Gastroesophageal sphincter (tissue), 4 donors: ENCODE measurements around the gene SLC6A12. TPM values are rescaled to one million over a fixed set of nuclear protein-coding genes. Genes with fewer than 3 reads are reported as not detected.

ENCODE experiments used
- ATAC-seq: fragments of 150-250 bp; one replicate; pipeline ENCODE4 v1.9.1; 2016; ENCODE audit warnings: mild to moderate bottlenecking, moderate library complexity
- H3K27ac ChIP-seq, 4 donors: fragments of 200-600 bp; sonication (generic) in 3 of 4; 1 replicate in 3 of 4; 2 replicates in 1 of 4; pipeline ENCODE4 v1.5.1; 2016 to 2019
- H3K27me3 ChIP-seq: fragments of 200-600 bp; sonication (generic); one replicate; pipeline ENCODE4 v1.5.1; 2019
- H3K36me3 ChIP-seq, 2 donors: fragments of 200-600 bp; sonication (generic); one replicate each; pipeline ENCODE4 v1.5.1; 2019; ENCODE audit warnings: control low read depth in 1 of 2
- H3K4me1 ChIP-seq, 3 donors: fragments of 200-600 bp; sonication (generic); 1 replicate in 2 of 3; 2 replicates in 1 of 3; pipeline ENCODE4 v1.5.1; 2016 to 2019; ENCODE audit warnings: control low read depth in 2 of 3
- H3K4me3 ChIP-seq, 2 donors: fragments of 200-600 bp; sonication (generic); one replicate each; pipeline ENCODE4 v1.5.1; 2019; ENCODE audit warnings: mild to moderate bottlenecking in 1 of 2, moderate library complexity in 1 of 2
- H3K9me3 ChIP-seq, 3 donors: fragments of 200-600 bp; sonication (generic); one replicate each; pipeline ENCODE4 v1.5.1; 2017 to 2019; ENCODE audit warnings: control low read depth in 2 of 3
- EP300 ChIP-seq: sonication (generic); formaldehyde crosslinking; IDR thresholded peaks from one replicate; pipeline ENCODE4 v1.6.1; 2017; ENCODE audit warnings: antibody characterized with exemption, mild to moderate bottlenecking
- POLR2A ChIP-seq, 2 donors: fragments of 450-650 bp; IDR thresholded peaks; one replicate each; pipeline ENCODE4 v1.6.1; 2017; ENCODE audit warnings: antibody characterized with exemption in 2 of 2, mild to moderate bottlenecking in 2 of 2, moderate library complexity in 1 of 2
- POLR2AphosphoS5 ChIP-seq: sonication (generic); formaldehyde crosslinking; IDR thresholded peaks from one replicate; pipeline ENCODE4 v1.6.1; 2017; ENCODE audit warnings: antibody characterized with exemption
- WGBS, 2 donors: methylation state at CpG; one replicate each; pipeline ENCODE4 v1.1.5; 2018; ENCODE audit warnings: low coverage in 1 of 2; 5-methylcytosine and 5-hydroxymethylcytosine counted together
- total RNA-seq, 4 donors: library from RNA; depleted of rRNA; stranded (reverse); fragments of >200 nt; gene quantifications; one replicate each; pipeline ENCODE4 v1.1.0, GENCODE V29; 2016
- TF ChIP-seq, protein P1 (sequence below), 4 experiments: fragments of 200-600 bp in 2 of 4; fragments of 450-650 bp in 2 of 4; sonication (generic) in 1 of 4; IDR thresholded peaks; one replicate each; pipeline ENCODE4 v1.5.1; 2017 to 2019; ENCODE audit warnings: antibody characterized with exemption in 4 of 4, mild to moderate bottlenecking in 2 of 4, moderate library complexity in 2 of 4

SLC6A12 gene
- total RNA-seq, 4 donors from 2014 or later, result 11.3 TPM; not detected in 3

DNA sequence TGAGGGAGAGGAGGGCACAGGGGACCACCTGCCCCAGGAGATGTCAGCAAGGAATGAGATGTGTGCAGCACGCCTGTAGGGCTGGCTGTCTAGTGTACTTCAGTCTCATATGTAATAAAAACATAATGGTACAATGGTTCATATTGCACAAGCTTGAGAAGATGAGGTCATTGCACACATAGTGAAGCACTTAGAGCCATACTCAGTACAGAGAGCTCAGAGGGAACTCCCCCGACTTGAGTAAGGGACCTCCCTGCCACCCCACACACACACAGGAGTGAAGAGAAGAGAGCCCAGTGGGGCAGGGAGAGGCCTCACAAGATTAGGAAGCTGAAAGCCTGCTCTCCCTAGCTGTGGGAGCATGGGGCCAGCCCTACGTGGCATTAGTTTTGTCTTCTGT is 61.5 kb downstream of the SLC6A12 start:
- H3K27ac ChIP-seq, result no peak overlapping the region
- ATAC-seq, result no peak
- no peaks in the 10 kb centered on the region for H3K9me3 ChIP-seq
- WGBS, 2 donors, result 40 to 51% methylated on average over 1 to 2 of the region's 3 CpGs
- H3K36me3 ChIP-seq, result no peaks in the 10 kb centered on the region
- TF ChIP-seq POLR2A (IDR thresholded peaks at IDR 0.05) (no peak), POLR2AphosphoS5 (no peak), EP300 (no peak)
- TF ChIP-seq, protein P1, sequence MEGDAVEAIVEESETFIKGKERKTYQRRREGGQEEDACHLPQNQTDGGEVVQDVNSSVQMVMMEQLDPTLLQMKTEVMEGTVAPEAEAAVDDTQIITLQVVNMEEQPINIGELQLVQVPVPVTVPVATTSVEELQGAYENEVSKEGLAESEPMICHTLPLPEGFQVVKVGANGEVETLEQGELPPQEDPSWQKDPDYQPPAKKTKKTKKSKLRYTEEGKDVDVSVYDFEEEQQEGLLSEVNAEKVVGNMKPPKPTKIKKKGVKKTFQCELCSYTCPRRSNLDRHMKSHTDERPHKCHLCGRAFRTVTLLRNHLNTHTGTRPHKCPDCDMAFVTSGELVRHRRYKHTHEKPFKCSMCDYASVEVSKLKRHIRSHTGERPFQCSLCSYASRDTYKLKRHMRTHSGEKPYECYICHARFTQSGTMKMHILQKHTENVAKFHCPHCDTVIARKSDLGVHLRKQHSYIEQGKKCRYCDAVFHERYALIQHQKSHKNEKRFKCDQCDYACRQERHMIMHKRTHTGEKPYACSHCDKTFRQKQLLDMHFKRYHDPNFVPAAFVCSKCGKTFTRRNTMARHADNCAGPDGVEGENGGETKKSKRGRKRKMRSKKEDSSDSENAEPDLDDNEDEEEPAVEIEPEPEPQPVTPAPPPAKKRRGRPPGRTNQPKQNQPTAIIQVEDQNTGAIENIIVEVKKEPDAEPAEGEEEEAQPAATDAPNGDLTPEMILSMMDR (IDR thresholded peaks at IDR 0.05), result no peak
- H3K27me3 ChIP-seq, result peaks cover 59% of the 10 kb centered on the region
- no peak overlapping the region for H3K4me3 ChIP-seq
- H3K4me1 ChIP-seq, result no peaks in the 10 kb centered on the region

DNA sequence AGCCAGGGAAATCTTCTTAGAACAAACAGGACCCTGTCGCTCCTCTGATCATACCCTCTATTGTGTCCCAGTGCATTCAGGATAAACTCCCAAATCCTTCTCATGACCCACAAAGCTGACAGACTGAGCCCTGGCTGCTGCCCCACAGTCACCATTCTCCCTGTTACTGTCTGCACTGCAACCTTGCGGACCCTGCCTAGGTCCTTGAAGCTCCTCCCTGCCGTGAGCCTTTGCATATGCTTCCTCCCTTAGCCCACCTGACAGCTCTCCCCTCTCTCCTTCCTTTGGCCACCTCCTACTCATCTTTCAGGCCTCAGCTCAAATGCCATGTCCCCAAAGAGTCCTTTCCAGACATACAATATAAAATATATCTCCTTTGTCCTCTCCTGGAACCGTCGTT is 62.4 kb downstream of the SLC6A12 start:
- Histone ChIP-seq H3K27me3 (peaks cover 58% of the 10 kb centered on the region), H3K27ac (no peak overlapping the region), H3K4me1 (no peaks in the 10 kb centered on the region), H3K4me3 (no peak overlapping the region), H3K9me3 (no peaks in the 10 kb centered on the region), H3K36me3 (no peaks in the 10 kb centered on the region)
- no peak for ATAC-seq
- 72 to 76% methylated on average over 4 to 5 of the region's 5 CpGs for WGBS, 2 donors
- TF ChIP-seq, protein P1 (IDR thresholded peaks at IDR 0.05), result no peak
- TF ChIP-seq EP300 (no peak), POLR2A (IDR thresholded peaks at IDR 0.05) (no peak), POLR2AphosphoS5 (no peak)

DNA sequence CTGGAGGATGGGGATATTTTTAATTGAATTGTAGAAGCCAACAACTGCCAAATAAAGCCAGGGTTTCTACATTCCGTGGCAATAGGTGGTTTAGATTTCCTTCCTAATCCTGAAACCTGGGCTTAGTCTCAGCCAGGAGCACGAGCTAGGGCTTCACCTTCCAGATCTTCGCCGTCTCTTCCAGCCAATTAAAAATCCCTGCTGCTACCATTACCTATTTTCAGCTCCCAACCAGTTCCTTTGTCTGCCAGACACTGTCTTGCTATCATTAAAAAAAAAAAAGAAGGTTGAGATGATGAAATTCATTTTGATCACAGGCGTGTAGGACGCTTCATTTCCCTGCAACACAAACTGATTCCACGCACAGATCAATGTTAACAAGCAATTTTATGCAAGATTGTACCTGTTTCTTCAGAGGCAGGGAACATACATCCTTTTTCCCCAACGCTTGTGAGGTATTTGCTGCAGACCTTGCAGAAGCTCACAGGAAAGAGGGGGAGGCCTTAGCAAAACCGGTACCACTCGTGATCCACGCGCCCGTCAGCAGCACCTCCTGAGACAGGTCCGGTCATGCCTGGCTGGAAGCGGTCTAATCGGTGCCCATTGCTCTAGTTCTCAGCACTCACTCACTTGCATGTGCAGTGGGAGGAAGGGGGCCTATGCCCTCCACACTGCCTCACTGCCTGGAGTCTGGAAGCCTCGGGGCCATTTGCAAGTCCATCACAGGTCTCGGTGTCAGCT is 65.1 kb downstream of the SLC6A12 start:
- no peaks in the 10 kb centered on the region for H3K9me3 ChIP-seq
- no peak for ATAC-seq
- H3K36me3 ChIP-seq, result no peaks in the 10 kb centered on the region
- H3K4me3 ChIP-seq, result no peak overlapping the region
- H3K27me3 ChIP-seq, result peaks cover 33% of the 10 kb centered on the region
- WGBS, 2 donors, result 77 to 85% methylated on average over 7 to 16 of the region's 18 CpGs
- TF ChIP-seq, protein P1 (IDR thresholded peaks at IDR 0.05), result no peak
- TF ChIP-seq POLR2A (IDR thresholded peaks at IDR 0.05) (no peak), POLR2AphosphoS5 (no peak), EP300 (no peak)
- no peaks in the 10 kb centered on the region for H3K4me1 ChIP-seq
- no peak overlapping the region for H3K27ac ChIP-seq

DNA sequence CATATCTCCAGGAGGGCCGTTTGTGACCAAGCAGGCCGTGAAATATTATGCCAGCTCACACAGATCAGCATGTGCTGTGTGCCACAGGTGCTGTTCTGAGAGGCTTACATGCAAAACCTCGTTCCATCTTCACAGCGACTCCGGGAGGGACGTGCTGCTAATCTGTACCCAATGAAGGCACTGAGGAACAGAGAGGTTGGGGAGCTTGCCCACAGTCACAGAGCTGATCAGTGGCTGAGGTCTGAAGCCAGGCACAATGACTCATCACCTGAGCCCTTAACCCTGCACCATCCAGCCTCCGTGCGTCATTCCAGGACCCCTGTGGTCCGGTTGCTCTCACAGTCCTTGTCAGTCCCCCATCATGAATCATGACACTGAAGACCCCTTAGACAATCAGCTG is 66.7 kb downstream of the SLC6A12 start:
- TF ChIP-seq EP300, result no peak
- no peak for TF ChIP-seq POLR2AphosphoS5
- TF ChIP-seq, protein P1 (IDR thresholded peaks at IDR 0.05), result no peak
- no peak overlapping the region for H3K4me3 ChIP-seq

DNA sequence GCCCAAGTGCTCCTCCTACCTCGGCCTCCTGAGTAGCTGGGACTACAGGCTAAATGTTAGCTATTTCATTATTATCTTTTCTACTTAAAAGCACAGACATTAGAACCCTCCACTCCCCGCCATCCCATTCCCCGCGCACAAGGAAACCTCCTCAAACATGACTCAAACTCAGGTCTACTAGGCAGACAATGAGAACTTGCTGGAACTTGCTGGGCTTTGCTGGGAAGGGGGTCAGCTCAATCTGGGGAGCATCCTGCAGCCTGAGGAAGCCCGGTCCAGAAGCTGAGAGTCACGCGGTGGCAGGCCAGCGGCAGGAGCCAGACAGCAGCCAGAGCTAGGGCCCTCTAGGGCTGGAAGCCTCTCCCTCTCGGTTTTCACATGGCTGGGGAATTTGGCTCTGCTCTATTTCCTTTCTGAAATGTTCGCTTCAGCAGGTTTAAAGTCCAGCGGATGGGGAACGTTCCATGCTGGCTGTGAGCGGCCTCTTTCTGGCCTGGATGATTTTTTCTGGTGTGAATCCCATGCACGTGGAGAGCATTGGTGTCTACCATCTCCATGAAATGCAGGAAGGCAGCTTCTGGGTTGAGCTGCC is 68.5 kb downstream of the SLC6A12 start:
- Histone ChIP-seq H3K27ac (no peak overlapping the region), H3K9me3 (no peaks in the 10 kb centered on the region), H3K4me3 (no peak overlapping the region), H3K4me1 (peaks cover 0 to 2% (median 0%) of the 10 kb centered on the region in 3 donors), H3K36me3 (no peaks in the 10 kb centered on the region), H3K27me3 (peaks cover 34% of the 10 kb centered on the region)
- TF ChIP-seq, protein P1 (IDR thresholded peaks at IDR 0.05), result no peak
- no peak for TF ChIP-seq POLR2A (IDR thresholded peaks at IDR 0.05)
- TF ChIP-seq POLR2AphosphoS5, result no peak
- no peak for TF ChIP-seq EP300
- 40 to 64% methylated on average over 2 to 10 of the region's 14 CpGs for WGBS, 2 donors
- ATAC-seq, result no peak

More for the DNA sequence above, 66.7 kb downstream of the SLC6A12 start:
- no peak overlapping the region for H3K27ac ChIP-seq
- ATAC-seq, result no peak
- no peaks in the 10 kb centered on the region for H3K9me3 ChIP-seq
- peaks cover 28% of the 10 kb centered on the region for H3K27me3 ChIP-seq
- 86% methylated on average over 5 of the region's 9 CpGs; no CpG with 5 or more reads in 1 of the 2 donors for WGBS, 2 donors
- no peaks in the 10 kb centered on the region for H3K4me1 ChIP-seq
- no peaks in the 10 kb centered on the region for H3K36me3 ChIP-seq
